BJ (cell line): ENCODE measurements around the gene SEBOX. TPM values are rescaled to one million over a fixed set of nuclear protein-coding genes. Genes with fewer than 3 reads are reported as not detected.

Experiments
- CTCF ChIA-PET: fragments of 350-600 bp; formaldehyde crosslinking; extraction: SDS; loops from one replicate; lab custom pipeline; 2021; ENCODE audit warnings: antibody characterized with exemption, inconsistent platforms; lab: Yijun Ruan, JAX
- POLR2A ChIA-PET: fragments of 300-600 bp; sonication (Branson Sonifier 250); formaldehyde crosslinking; extraction: SDS; loops from one replicate; lab custom pipeline; 2021; ENCODE audit warnings: antibody characterized with exemption; lab: Charles Lee
- DNase-seq: peaks from one replicate; pipeline ENCODE4 v3.0.0-alpha.2; 2011; ENCODE audit warnings: low read depth
- H3K27me3 ChIP-seq: 2 replicates; pipeline ENCODE4 v1.6.0; 2011; ENCODE audit warnings: low read length; ENCODE audit not compliant: control insufficient read depth, insufficient read depth
- H3K36me3 ChIP-seq: 2 replicates; pipeline ENCODE4 v1.5.1; 2011; ENCODE audit warnings: low read length; ENCODE audit not compliant: control insufficient read depth, insufficient read depth
- H3K4me3 ChIP-seq: 2 replicates; pipeline ENCODE4 v1.5.1; 2011; ENCODE audit warnings: low read depth, mild to moderate bottlenecking, control low read depth, low read length
- CTCF ChIP-seq: IDR thresholded peaks from 2 replicates; pipeline ENCODE4 v1.5.1; 2011; ENCODE audit warnings: low read depth, mild to moderate bottlenecking, control low read depth, inconsistent platforms, low read length, moderate library complexity; ENCODE audit not compliant: insufficient read depth
- polyA plus RNA-seq: library from polyadenylated mRNA; depleted of rRNA; stranded (reverse); fragments of >200 nt; gene quantifications from 2 replicates; pipeline ENCODE4 v1.2.3, GENCODE V29; 2011

The SEBOX gene
- polyA plus RNA-seq, 1 experiment: not detected

- ChIA-PET CTCF (no interaction called here), POLR2A (no interaction called here)
- no peaks in the 10 kb centered on the region for H3K27me3 ChIP-seq
- DNase-seq: no peak
- H3K36me3 ChIP-seq: peaks cover 11% of the 10 kb centered on the region
- no peak for TF ChIP-seq CTCF
- no peak overlapping the region for H3K4me3 ChIP-seq
These were observed 20.0 kb upstream of the SEBOX start for GRCh38 chr17:28385037-28385400.

GRCh38 chr17:28384281-28385036 lies 19.5 kb upstream of the SEBOX start:
- H3K4me3 ChIP-seq: no peak overlapping the region
- ChIA-PET CTCF (no interaction called here), POLR2A (interaction anchor here (0.5 kb wide), 1 partner anchor 99 kb away, joined by 3 read pairs; no protein-coding TSS in a partner anchor)
- H3K27me3 ChIP-seq: no peaks in the 10 kb centered on the region
- no peak for TF ChIP-seq CTCF
- DNase-seq: no peak
- H3K36me3 ChIP-seq: peaks cover 9% of the 10 kb centered on the region

GRCh38 chr17:28381141-28381825 lies 16.3 kb upstream of the SEBOX start:
- CTCF ChIA-PET: no interaction called here
- Histone ChIP-seq H3K4me3 (no peak overlapping the region), H3K27me3 (no peaks in the 10 kb centered on the region), H3K36me3 (peaks cover 8% of the 10 kb centered on the region)
- POLR2A ChIA-PET: no interaction called here
- DNase-seq: no peak
- no peak for TF ChIP-seq CTCF

GRCh38 chr17:28379814-28380801 lies 15.1 kb upstream of the SEBOX start:
- peaks cover 8% of the 10 kb centered on the region for H3K36me3 ChIP-seq
- POLR2A ChIA-PET: no interaction called here
- peak; percentile 68 for DNase-seq
- H3K4me3 ChIP-seq: no peak overlapping the region
- no peaks in the 10 kb centered on the region for H3K27me3 ChIP-seq
- CTCF ChIA-PET: no interaction called here
- TF ChIP-seq CTCF: no peak

GRCh38 chr17:28372945-28373274 lies 7.9 kb upstream of the SEBOX start:
- TF ChIP-seq CTCF: no peak
- CTCF ChIA-PET: no interaction called here
- Histone ChIP-seq H3K4me3 (peak overlapping the region; percentile 73), H3K27me3 (no peaks in the 10 kb centered on the region), H3K36me3 (0 out of 2 replicates have a peak, but pooled peaks cover 2% of the 10 kb centered on the region)
- POLR2A ChIA-PET: no interaction called here
- no peak for DNase-seq
